T-cell (primary cell): ENCODE results near the gene C9orf85. TPM values are rescaled to one million over a fixed set of nuclear protein-coding genes. Genes with fewer than 3 reads are reported as not detected.
"Not testable (repeated sequence)": the region's sequence is repeated elsewhere in the genome, so short reads cannot be mapped to it uniquely, and the experiment has no call there.

Experiments used
- ATAC-seq, 4 experiments: fragments of 200-7000 bp in 3 of 4; fragments of 150-1000 bp in 1 of 4; cut with Tn5 transposase; replicated peaks in 1 of 4; 1 replicate in 3 of 4; 2 replicates in 1 of 4; pipeline ENCODE4 v1.10.0; 2021; ENCODE audit warnings: moderate library complexity in 3 of 4, mild to moderate bottlenecking in 2 of 4, moderate number of reproducible peaks in 1 of 4
- CTCF ChIA-PET, 2 donors: fragments of 300-600 bp; sonication (Branson Sonifier 250); formaldehyde crosslinking; loops; one replicate each; lab custom pipeline; 2022; ENCODE audit warnings: antibody characterized with exemption in 2 of 2; lab: Charles Lee
- POLR2A ChIA-PET, 2 donors: fragments of 300-600 bp; sonication (Branson Sonifier 250); formaldehyde crosslinking; loops; one replicate each; lab custom pipeline; 2022; ENCODE audit warnings: antibody characterized with exemption in 2 of 2; lab: Charles Lee
- DNase-seq, 35 experiments: peaks; one replicate each; pipeline versions ENCODE4 v3.0.0 to v3.0.0-alpha.2; 2013 to 2023
- H3K27ac ChIP-seq: one replicate; pipeline ENCODE4 v1.5.1; 2013; ENCODE audit warnings: low read length
- H3K27me3 ChIP-seq, 2 experiments: replicated peaks in 1 of 2; 1 replicate in 1 of 2; 2 replicates in 1 of 2; pipeline versions ENCODE4 v1.6.1 to v1.7.0; 2013; ENCODE audit warnings: low read length in 1 of 2, mixed read lengths in 1 of 2; ENCODE audit not compliant: control insufficient read depth in 2 of 2, insufficient read depth in 2 of 2; ENCODE audit errors: extremely low read depth in 1 of 2
- H3K36me3 ChIP-seq, 2 donors: 1 replicate in 1 of 2; 2 replicates in 1 of 2; pipeline versions ENCODE4 v1.6.1 to v1.7.0; 2013; ENCODE audit warnings: low read length in 1 of 2; ENCODE audit not compliant: control insufficient read depth in 2 of 2, insufficient read depth in 1 of 2; ENCODE audit errors: extremely low read depth in 1 of 2
- H3K4me1 ChIP-seq, 2 experiments: 1 replicate in 1 of 2; 2 replicates in 1 of 2; pipeline versions ENCODE4 v1.6.1 to v1.7.0; 2013; ENCODE audit warnings: low read length in 2 of 2, mixed read lengths in 1 of 2; ENCODE audit not compliant: insufficient read depth in 2 of 2, control insufficient read depth in 1 of 2; ENCODE audit errors: extremely low read depth in 1 of 2
- H3K4me3 ChIP-seq, 2 donors: 1 replicate in 1 of 2; 2 replicates in 1 of 2; pipeline versions ENCODE4 v1.5.1 to v1.7.0; 2013; ENCODE audit warnings: mild to moderate bottlenecking in 2 of 2, low read length in 1 of 2, moderate library complexity in 1 of 2; ENCODE audit not compliant: control insufficient read depth in 1 of 2; ENCODE audit errors: extremely low read depth in 1 of 2
- H3K9me3 ChIP-seq: 2 replicates; pipeline ENCODE4 v1.7.0; 2013
- H3K27ac Mint-ChIP-seq, 2 donors: one replicate each; pipeline ENCODE4 v1.8.0; 2020 to 2021; ENCODE audit warnings: mild to moderate bottlenecking in 2 of 2, mixed read lengths in 2 of 2
- H3K27me3 Mint-ChIP-seq, 2 donors: one replicate each; pipeline ENCODE4 v1.8.0; 2021 to 2022; ENCODE audit warnings: mixed read lengths in 2 of 2
- H3K36me3 Mint-ChIP-seq: one replicate; pipeline ENCODE4 v1.8.0; 2021; ENCODE audit warnings: mixed read lengths
- H3K4me1 Mint-ChIP-seq, 3 donors: one replicate each; pipeline ENCODE4 v1.8.0; 2020 to 2022; ENCODE audit warnings: mixed read lengths in 3 of 3, mild to moderate bottlenecking in 1 of 3
- H3K4me3 Mint-ChIP-seq, 3 donors: one replicate each; pipeline ENCODE4 v1.8.0; 2020 to 2022; ENCODE audit warnings: mild to moderate bottlenecking in 3 of 3, mixed read lengths in 3 of 3, moderate library complexity in 3 of 3
- H3K9me3 Mint-ChIP-seq, 3 donors: one replicate each; pipeline ENCODE4 v1.8.0; 2020 to 2022; ENCODE audit warnings: mixed read lengths in 3 of 3
- WGBS: methylation state at CpG from one replicate; pipeline ENCODE4 v1.1.5; 2013; ENCODE audit warnings: missing lambda C conversion rate; ENCODE audit not compliant: insufficient coverage; 5-methylcytosine and 5-hydroxymethylcytosine counted together
- total RNA-seq, 35 experiments: library from RNA in 6 of 35; stranded (reverse) in 6 of 35; fragments of 120-200 nt in 1 of 35; gene quantifications; one replicate each; pipeline versions ENCODE4 v1.2.1 to v1.2.4 and lab custom pipeline; 2013 to 2026

C9orf85 gene
- total RNA-seq, 5 donors from 2014 or later (not counting 1 experiment from before 2014, with no cell fraction given), result 6.1 to 10.0 (median 7.6) TPM

DNA sequence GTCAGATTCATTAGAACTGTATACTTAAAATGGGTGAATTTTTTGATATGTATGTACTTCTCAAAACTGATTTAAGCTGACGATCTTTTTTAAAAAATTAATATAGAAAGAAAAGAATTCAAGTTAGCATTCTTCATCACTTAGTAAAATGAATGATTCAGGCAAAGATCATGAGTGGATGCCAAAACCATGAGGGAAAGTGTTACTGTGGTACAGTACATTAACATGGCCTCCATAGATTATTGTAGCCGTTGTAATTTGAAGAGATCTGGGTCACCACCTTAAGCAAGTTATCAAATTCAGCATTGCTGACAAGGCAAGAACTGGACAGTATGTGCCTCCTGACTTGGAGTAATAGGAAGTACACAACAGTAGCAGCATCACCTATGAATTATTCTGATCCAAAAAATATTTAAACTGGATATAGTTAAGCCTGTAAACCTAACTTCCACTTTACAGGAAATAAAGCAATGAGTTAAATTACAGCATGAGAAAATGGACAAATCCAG, 29.7 kb downstream of the C9orf85 start:
- DNase-seq, result no peak
- no peak overlapping the region for H3K27ac ChIP-seq
- peaks cover 6% of the 10 kb centered on the region for H3K36me3 Mint-ChIP-seq
- POLR2A ChIA-PET, result no interaction called here
- H3K27me3 Mint-ChIP-seq, result no peaks in the 10 kb centered on the region
- no peaks in the 10 kb centered on the region for H3K9me3 ChIP-seq
- H3K27ac Mint-ChIP-seq, result no peak overlapping the region
- no peak overlapping the region for H3K4me3 Mint-ChIP-seq
- CTCF ChIA-PET, result no interaction called here
- no peak overlapping the region for H3K4me3 ChIP-seq
- no peak for ATAC-seq
- H3K36me3 ChIP-seq, result no peaks in the 10 kb centered on the region
- WGBS, result no CpG with 5 or more reads among the region's 2 CpGs
- H3K4me1 ChIP-seq, result no peaks in the 10 kb centered on the region
- no peaks in the 10 kb centered on the region for H3K27me3 ChIP-seq
- peaks cover 25 to 40% (median 34%) of the 10 kb centered on the region in 3 donors for H3K4me1 Mint-ChIP-seq
- no peaks in the 10 kb centered on the region for H3K9me3 Mint-ChIP-seq

GRCh38 chr9:71941998-71942567, 30.6 kb downstream of the C9orf85 start:
- Mint-ChIP-seq H3K27me3 (no peaks in the 10 kb centered on the region), H3K9me3 (no peaks in the 10 kb centered on the region), H3K36me3 (peaks cover 10% of the 10 kb centered on the region), H3K27ac (no peak overlapping the region), H3K4me3 (no peak overlapping the region), H3K4me1 (peaks cover 23 to 32% (median 26%) of the 10 kb centered on the region in 3 donors)
- no peaks in the 10 kb centered on the region for H3K27me3 ChIP-seq
- H3K4me1 ChIP-seq, result no peaks in the 10 kb centered on the region
- H3K9me3 ChIP-seq, result no peaks in the 10 kb centered on the region
- ATAC-seq, result no peak
- no peak for DNase-seq
- H3K27ac ChIP-seq, result no peak overlapping the region
- H3K4me3 ChIP-seq, result no peak overlapping the region
- ChIA-PET POLR2A (no interaction called here), CTCF (no interaction called here)
- WGBS, result 100% methylated on average over 1 of the region's 2 CpGs
- H3K36me3 ChIP-seq, result no peaks in the 10 kb centered on the region

DNA sequence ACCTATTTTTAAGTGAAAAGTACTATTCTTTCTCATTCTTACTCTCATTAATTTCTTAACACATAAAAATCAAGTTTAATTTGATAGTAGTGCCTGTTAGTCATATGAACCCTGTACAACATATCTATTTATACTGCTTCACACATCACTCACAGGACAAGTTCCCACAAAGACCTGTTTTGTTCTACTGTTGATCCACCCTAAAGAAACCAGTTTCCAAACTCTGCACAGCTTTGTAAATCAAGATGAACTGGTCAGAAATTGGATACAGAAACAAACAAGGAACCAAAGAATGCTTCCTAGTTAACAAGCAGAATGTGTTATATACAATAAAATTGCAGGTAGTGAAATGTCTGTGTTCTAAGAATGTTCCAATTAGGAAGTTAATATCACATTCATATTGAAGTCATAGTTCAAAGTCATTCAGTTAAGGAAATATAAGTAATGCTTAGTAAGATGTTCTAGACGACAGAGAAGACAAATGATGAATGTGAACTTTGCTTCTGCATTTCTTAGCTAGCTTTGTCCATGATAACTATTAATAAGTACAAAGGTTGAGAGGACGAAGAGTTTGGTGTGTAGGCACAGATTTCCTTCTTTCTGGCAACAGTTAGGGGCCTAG, 33.4 kb downstream of the C9orf85 start:
- DNase-seq (no peak), ATAC-seq (no peak)
- Histone ChIP-seq H3K27ac (no peak overlapping the region), H3K27me3 (no peaks in the 10 kb centered on the region), H3K4me3 (no peak overlapping the region), H3K36me3 (peaks cover 0 to 3% of the 10 kb centered on the region in 2 donors), H3K9me3 (no peaks in the 10 kb centered on the region), H3K4me1 (no peaks in the 10 kb centered on the region)
- ChIA-PET POLR2A (no interaction called here), CTCF (interaction anchor here in 1 of 2 donors (0.6 kb wide), 1 partner anchor 79 kb away, joined by 3 read pairs; no protein-coding TSS in a partner anchor)
- Mint-ChIP-seq H3K27ac (no peak overlapping the region), H3K4me1 (peaks cover 18 to 22% (median 21%) of the 10 kb centered on the region in 3 donors), H3K9me3 (no peaks in the 10 kb centered on the region), H3K36me3 (peaks cover 24% of the 10 kb centered on the region), H3K27me3 (no peaks in the 10 kb centered on the region), H3K4me3 (no peak overlapping the region)
- WGBS, result no CpG with 5 or more reads among the region's 2 CpGs

DNA sequence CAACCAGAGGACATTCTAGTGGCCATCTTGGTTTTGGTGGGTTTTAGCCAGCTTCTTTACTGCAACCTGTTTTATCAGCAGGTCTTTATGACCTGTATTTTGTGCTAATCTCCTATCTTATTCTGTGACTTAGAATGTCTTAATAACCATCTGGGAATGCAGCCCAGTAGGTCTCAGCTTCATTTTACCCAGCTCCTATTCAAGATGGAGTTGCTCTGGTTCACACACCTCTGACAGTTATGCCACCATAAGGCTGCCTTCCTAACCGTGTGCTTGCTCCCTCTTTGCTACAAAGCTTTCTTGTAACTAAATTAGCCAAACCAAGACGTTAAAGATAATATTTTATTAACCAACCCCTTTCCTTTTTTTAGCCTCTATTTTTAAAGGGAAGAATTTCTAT, 43.2 kb downstream of the C9orf85 start:
- H3K36me3 Mint-ChIP-seq, result peaks cover 33% of the 10 kb centered on the region
- POLR2A ChIA-PET, result not testable (repeated sequence)

GRCh38 chr9:71955300-71955915, 44.0 kb downstream of the C9orf85 start:
- H3K4me1 Mint-ChIP-seq, result no peaks in the 10 kb centered on the region
- ATAC-seq, result no peak
- WGBS, result 100% methylated on average over 1 of the region's 1 CpG
- Histone ChIP-seq H3K4me1 (no peaks in the 10 kb centered on the region), H3K9me3 (no peaks in the 10 kb centered on the region), H3K4me3 (no peak overlapping the region), H3K36me3 (peaks cover 2 to 5% of the 10 kb centered on the region in 2 donors), H3K27me3 (no peaks in the 10 kb centered on the region), H3K27ac (no peak overlapping the region)
- H3K36me3 Mint-ChIP-seq, result peaks cover 37% of the 10 kb centered on the region
- CTCF ChIA-PET, result no interaction called here
- H3K27ac Mint-ChIP-seq, result no peak overlapping the region
- POLR2A ChIA-PET, result no interaction called here
- no peaks in the 10 kb centered on the region for H3K9me3 Mint-ChIP-seq
- no peak overlapping the region for H3K4me3 Mint-ChIP-seq
- H3K27me3 Mint-ChIP-seq, result no peaks in the 10 kb centered on the region
- no peak for DNase-seq

More for the DNA sequence above, 43.2 kb downstream of the C9orf85 start:
- H3K27ac ChIP-seq, H3K4me3 ChIP-seq, H3K9me3 ChIP-seq, H3K36me3 ChIP-seq, H3K4me1 ChIP-seq, DNase-seq, H3K9me3 Mint-ChIP-seq, ATAC-seq, H3K27me3 ChIP-seq, H3K27me3 Mint-ChIP-seq, H3K4me3 Mint-ChIP-seq, H3K27ac Mint-ChIP-seq, H3K4me1 Mint-ChIP-seq: not testable (repeated sequence)
- CTCF ChIA-PET, result interaction anchor here in 1 of 2 donors (0.6 kb wide), 2 partner anchors 54 to 388 kb away, joined by 4 to 8 read pairs; no protein-coding TSS in a partner anchor
- WGBS, result 83% methylated on average over 1 of the region's 2 CpGs

GRCh38 chr9:71962328-71962727, 50.9 kb downstream of the C9orf85 start:
- H3K27me3 Mint-ChIP-seq, result no peaks in the 10 kb centered on the region
- Histone ChIP-seq H3K4me1 (no peaks in the 10 kb centered on the region), H3K27me3 (no peaks in the 10 kb centered on the region), H3K27ac (no peak overlapping the region), H3K36me3 (no peaks in the 10 kb centered on the region), H3K9me3 (no peaks in the 10 kb centered on the region), H3K4me3 (no peak overlapping the region)
- H3K4me3 Mint-ChIP-seq, result no peak overlapping the region
- H3K9me3 Mint-ChIP-seq, result peaks cover 2 to 8% (median 3%) of the 10 kb centered on the region in 3 donors
- H3K36me3 Mint-ChIP-seq, result peaks cover 56% of the 10 kb centered on the region
- peaks cover 0 to 2% (median 0%) of the 10 kb centered on the region in 3 donors for H3K4me1 Mint-ChIP-seq
- POLR2A ChIA-PET, result no interaction called here
- WGBS, result no CpG with 5 or more reads among the region's 4 CpGs
- CTCF ChIA-PET, result no interaction called here
- H3K27ac Mint-ChIP-seq, result no peak overlapping the region
- DNase-seq (no peak), ATAC-seq (no peak)
